ENCODE results near the gene KCNQ1.

KCNQ1 gene

GRCh38 chr11:2797741-2798361, 353.0 kb downstream of the KCNQ1 start:
- DNase-seq (ENCODE audit: extremely low read depth, low read depth) = no peak
- TF ChIP-seq CTCF (IDR thresholded peaks at IDR 0.05; ENCODE audit: low read depth, low read length) = no peak

- no peak for TF ChIP-seq CTCF (IDR thresholded peaks at IDR 0.05; ENCODE audit: low read depth, low read length)
- DNase-seq (ENCODE audit: extremely low read depth, low read depth) = no peak
These were observed 354.3 kb downstream of the KCNQ1 start for GRCh38 chr11:2798951-2799761.

DNA sequence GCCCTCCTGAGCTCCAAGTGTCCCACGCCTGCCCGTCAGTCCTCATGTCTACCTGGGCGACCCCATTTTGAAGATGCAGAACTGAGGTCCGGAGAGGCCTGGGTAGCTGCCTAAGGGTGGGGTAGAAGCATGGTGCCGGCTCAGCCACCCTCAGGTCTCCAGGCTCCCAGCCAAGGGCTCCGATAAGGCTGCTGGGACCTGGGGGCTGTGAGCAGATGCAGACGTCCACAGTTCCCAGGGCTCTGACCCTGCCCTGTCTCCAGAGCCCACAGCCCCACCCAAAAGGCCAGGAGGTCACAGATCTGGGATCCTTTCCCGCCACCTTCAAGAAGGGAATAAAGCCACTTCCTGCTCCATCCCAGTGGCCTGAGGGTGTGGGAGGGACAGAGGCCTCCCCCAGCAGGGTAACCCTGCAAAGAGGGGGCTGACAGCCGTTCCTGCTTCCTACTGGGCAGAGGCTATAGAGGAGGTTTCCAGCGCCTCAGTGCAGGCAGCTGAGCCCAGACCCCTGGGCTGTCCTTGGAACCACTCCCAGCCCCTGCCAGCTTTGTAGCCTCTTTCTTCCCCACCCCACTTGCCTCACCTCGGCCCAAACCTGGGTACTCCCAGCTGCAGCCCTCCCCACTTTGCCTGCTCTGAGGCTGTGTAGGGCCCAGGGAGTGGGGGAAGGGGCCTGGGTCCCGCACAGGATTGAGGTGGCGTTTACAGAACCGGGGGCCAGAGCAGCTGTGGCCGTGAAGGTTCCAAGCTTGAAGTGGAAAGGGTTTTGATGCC, 355.3 kb downstream of the KCNQ1 start:
- no peak for DNase-seq (ENCODE audit: extremely low read depth, low read depth)
- no peak for TF ChIP-seq CTCF (IDR thresholded peaks at IDR 0.05; ENCODE audit: low read depth, low read length)

- no peak for TF ChIP-seq CTCF (IDR thresholded peaks at IDR 0.05; ENCODE audit: low read depth, low read length)
These were observed 356.1 kb downstream of the KCNQ1 start for GRCh38 chr11:2800655-2801531.

GRCh38 chr11:2801711-2802388, 357.0 kb downstream of the KCNQ1 start:
- no peak for DNase-seq (ENCODE audit: extremely low read depth, low read depth)
- no peak for TF ChIP-seq CTCF (IDR thresholded peaks at IDR 0.05; ENCODE audit: low read depth, low read length)

More at GRCh38 chr11:2800655-2801531, 356.1 kb downstream of the KCNQ1 start:
- DNase-seq (ENCODE audit: extremely low read depth, low read depth) = no peak

DNA sequence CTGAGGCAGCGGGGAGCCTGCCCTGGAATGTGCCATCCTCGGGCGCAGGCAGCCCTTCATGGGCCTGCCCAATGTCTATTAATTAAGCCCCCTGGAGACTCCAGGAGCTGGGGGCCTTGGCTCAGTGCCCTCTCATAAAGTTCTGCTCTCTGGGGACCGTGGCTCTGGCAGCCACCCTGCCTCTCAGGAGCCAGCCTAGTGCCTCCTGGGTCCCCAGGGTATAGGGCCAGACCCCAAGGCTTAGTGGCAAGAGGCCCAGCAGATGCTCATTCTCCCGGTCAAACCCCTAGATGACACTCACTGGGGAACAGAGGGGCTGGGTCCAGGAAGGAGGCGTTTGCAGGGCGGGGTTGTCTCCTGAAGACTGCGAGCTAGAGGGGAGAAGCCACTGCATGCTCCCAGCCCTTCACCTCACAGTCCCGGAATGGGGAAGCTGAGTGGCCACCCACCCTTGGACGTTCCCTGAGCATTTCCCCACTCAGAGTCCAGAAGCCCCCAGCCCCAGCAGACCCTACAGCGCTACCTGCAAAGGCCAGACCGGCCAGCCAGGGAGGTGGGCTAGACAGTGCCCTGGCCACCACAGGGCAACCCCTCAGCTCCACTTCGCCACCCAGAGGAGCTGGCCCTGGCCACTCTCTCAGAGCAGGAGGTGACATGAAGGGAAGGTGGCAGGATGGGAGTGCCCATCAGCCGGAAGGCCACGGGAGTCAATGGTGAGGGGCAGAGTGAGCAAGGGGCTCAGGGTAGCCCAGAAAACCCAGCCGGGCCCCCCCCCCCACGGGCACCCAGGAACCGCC, 357.8 kb downstream of the KCNQ1 start:
- no peak for TF ChIP-seq CTCF (IDR thresholded peaks at IDR 0.05; ENCODE audit: low read depth, low read length)
- DNase-seq (ENCODE audit: extremely low read depth, low read depth) = no peak
